ENCODE measurements around the gene CYSLTR2.

GRCh38 chr13:48749144-48749543, 95.4 kb downstream of the CYSLTR2 start:
- TF ChIP-seq CEBPB (IDR thresholded peaks at IDR 0.05), result no peak
- TF ChIP-seq RAD21 (IDR thresholded peaks at IDR 0.05; ENCODE audit: low read depth), result no peak
- no peak for TF ChIP-seq MAX (IDR thresholded peaks at IDR 0.05)
- no peak for TF ChIP-seq EGR1 (IDR thresholded peaks at IDR 0.05)
- TF ChIP-seq TCF12 (IDR thresholded peaks at IDR 0.05; ENCODE audit: low read depth), result no peak
- TF ChIP-seq CREB1 (IDR thresholded peaks at IDR 0.05; ENCODE audit: low read depth), result no peak
- no peak for TF ChIP-seq YY1 (IDR thresholded peaks at IDR 0.05; ENCODE audit: low read depth)
- TF ChIP-seq TAF1 (IDR thresholded peaks at IDR 0.05; ENCODE audit: low read depth), result no peak
- TF ChIP-seq NFIC (IDR thresholded peaks at IDR 0.05), result no peak
- TF ChIP-seq FOXM1 (IDR thresholded peaks at IDR 0.05; ENCODE audit: borderline replicate concordance, low read depth), result no peak
- TF ChIP-seq EP300 (IDR thresholded peaks at IDR 0.05; ENCODE audit: borderline replicate concordance), result no peak
- TF ChIP-seq, protein P1, sequence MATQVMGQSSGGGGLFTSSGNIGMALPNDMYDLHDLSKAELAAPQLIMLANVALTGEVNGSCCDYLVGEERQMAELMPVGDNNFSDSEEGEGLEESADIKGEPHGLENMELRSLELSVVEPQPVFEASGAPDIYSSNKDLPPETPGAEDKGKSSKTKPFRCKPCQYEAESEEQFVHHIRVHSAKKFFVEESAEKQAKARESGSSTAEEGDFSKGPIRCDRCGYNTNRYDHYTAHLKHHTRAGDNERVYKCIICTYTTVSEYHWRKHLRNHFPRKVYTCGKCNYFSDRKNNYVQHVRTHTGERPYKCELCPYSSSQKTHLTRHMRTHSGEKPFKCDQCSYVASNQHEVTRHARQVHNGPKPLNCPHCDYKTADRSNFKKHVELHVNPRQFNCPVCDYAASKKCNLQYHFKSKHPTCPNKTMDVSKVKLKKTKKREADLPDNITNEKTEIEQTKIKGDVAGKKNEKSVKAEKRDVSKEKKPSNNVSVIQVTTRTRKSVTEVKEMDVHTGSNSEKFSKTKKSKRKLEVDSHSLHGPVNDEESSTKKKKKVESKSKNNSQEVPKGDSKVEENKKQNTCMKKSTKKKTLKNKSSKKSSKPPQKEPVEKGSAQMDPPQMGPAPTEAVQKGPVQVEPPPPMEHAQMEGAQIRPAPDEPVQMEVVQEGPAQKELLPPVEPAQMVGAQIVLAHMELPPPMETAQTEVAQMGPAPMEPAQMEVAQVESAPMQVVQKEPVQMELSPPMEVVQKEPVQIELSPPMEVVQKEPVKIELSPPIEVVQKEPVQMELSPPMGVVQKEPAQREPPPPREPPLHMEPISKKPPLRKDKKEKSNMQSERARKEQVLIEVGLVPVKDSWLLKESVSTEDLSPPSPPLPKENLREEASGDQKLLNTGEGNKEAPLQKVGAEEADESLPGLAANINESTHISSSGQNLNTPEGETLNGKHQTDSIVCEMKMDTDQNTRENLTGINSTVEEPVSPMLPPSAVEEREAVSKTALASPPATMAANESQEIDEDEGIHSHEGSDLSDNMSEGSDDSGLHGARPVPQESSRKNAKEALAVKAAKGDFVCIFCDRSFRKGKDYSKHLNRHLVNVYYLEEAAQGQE (IDR thresholded peaks at IDR 0.05; ENCODE audit: low read depth), result no peak
- no peak for TF ChIP-seq ZBTB7A (IDR thresholded peaks at IDR 0.05; ENCODE audit: low read depth)
- no peak for TF ChIP-seq TEAD4 (IDR thresholded peaks at IDR 0.05)
